Measurements from ENCODE around the gene COL10A1.
"Not testable (repeated sequence)": the region's sequence is repeated elsewhere in the genome, so short reads cannot be mapped to it uniquely, and the experiment has no call there.

COL10A1 gene

GRCh38 chr6:116099036-116099435 lies 26.9 kb downstream of the COL10A1 start:
- Histone ChIP-seq H3F3A (ENCODE audit: insufficient read depth, low read length) (no peaks in the 10 kb centered on the region; the same call in 1 of the 2 replicates), H2AFZ (ENCODE audit: low read length) (no peak overlapping the region), H3K9me2 (ENCODE audit: low read depth, low read length) (no peaks in the 10 kb centered on the region), H3K36me3 (ENCODE audit: insufficient read depth, low read length) (no peaks in the 10 kb centered on the region), H3K9ac (ENCODE audit: low read length) (no peak overlapping the region), H4K20me1 (ENCODE audit: insufficient read depth, low read length) (no peaks in the 10 kb centered on the region), H3K79me2 (ENCODE audit: insufficient read depth, low read length) (no peaks in the 10 kb centered on the region), H3K4me2 (ENCODE audit: low read length) (no peak overlapping the region), H3K9me3 (ENCODE audit: low read length) (no peaks in the 10 kb centered on the region; the same call in 1 of the 2 replicates), H3K4me3 (ENCODE audit: low read depth, low read length, poor library complexity, severe bottlenecking) (no peak overlapping the region), H3K4me1 (ENCODE audit: insufficient read depth, low read length, severe bottlenecking) (peaks cover 31% of the 10 kb centered on the region), H3K27ac (ENCODE audit: low read depth, low read length, poor library complexity, severe bottlenecking) (no peak overlapping the region), H3K27me3 (ENCODE audit: insufficient read depth, low read length) (no peaks in the 10 kb centered on the region)
- TF ChIP-seq CTCF (IDR thresholded peaks at IDR 0.05; ENCODE audit: low read length) (no peak), EZH2 (IDR thresholded peaks at IDR 0.05; ENCODE audit: borderline replicate concordance, low read length) (no peak)

GRCh38 chr6:116096979-116097816 lies 28.7 kb downstream of the COL10A1 start:
- no peaks in the 10 kb centered on the region for H4K20me1 ChIP-seq (ENCODE audit: insufficient read depth, low read length)
- H3K36me3 ChIP-seq (ENCODE audit: insufficient read depth, low read length) = no peaks in the 10 kb centered on the region
- H3K27me3 ChIP-seq (ENCODE audit: insufficient read depth, low read length) = no peaks in the 10 kb centered on the region
- no peak overlapping the region for H3K27ac ChIP-seq (ENCODE audit: low read depth, low read length, poor library complexity, severe bottlenecking)
- no peaks in the 10 kb centered on the region; the same call in 1 of the 2 replicates for H3F3A ChIP-seq (ENCODE audit: insufficient read depth, low read length)
- H3K4me1 ChIP-seq (ENCODE audit: insufficient read depth, low read length, severe bottlenecking) = peaks cover 17% of the 10 kb centered on the region
- H2AFZ ChIP-seq (ENCODE audit: low read length) = no peak overlapping the region
- H3K9me3 ChIP-seq (ENCODE audit: low read length) = no peaks in the 10 kb centered on the region; the same call in 1 of the 2 replicates
- no peaks in the 10 kb centered on the region for H3K9me2 ChIP-seq (ENCODE audit: low read depth, low read length)
- H3K4me3 ChIP-seq (ENCODE audit: low read depth, low read length, poor library complexity, severe bottlenecking) = no peak overlapping the region
- TF ChIP-seq CTCF (IDR thresholded peaks at IDR 0.05; ENCODE audit: low read length) (peak; percentile 36), EZH2 (IDR thresholded peaks at IDR 0.05; ENCODE audit: borderline replicate concordance, low read length) (no peak)
- no peak overlapping the region for H3K9ac ChIP-seq (ENCODE audit: low read length)
- no peak overlapping the region for H3K4me2 ChIP-seq (ENCODE audit: low read length)
- H3K79me2 ChIP-seq (ENCODE audit: insufficient read depth, low read length) = no peaks in the 10 kb centered on the region

GRCh38 chr6:116096048-116096759 lies 29.7 kb downstream of the COL10A1 start:
- H3F3A ChIP-seq (ENCODE audit: insufficient read depth, low read length); H3K4me2 ChIP-seq (ENCODE audit: low read length); H3K4me1 ChIP-seq (ENCODE audit: insufficient read depth, low read length, severe bottlenecking); H3K79me2 ChIP-seq (ENCODE audit: insufficient read depth, low read length); H3K27me3 ChIP-seq (ENCODE audit: insufficient read depth, low read length); H3K27ac ChIP-seq (ENCODE audit: low read depth, low read length, poor library complexity, severe bottlenecking); H3K9me2 ChIP-seq (ENCODE audit: low read depth, low read length); H4K20me1 ChIP-seq (ENCODE audit: insufficient read depth, low read length); H2AFZ ChIP-seq (ENCODE audit: low read length); H3K4me3 ChIP-seq (ENCODE audit: low read depth, low read length, poor library complexity, severe bottlenecking); H3K36me3 ChIP-seq (ENCODE audit: insufficient read depth, low read length); H3K9ac ChIP-seq (ENCODE audit: low read length); H3K9me3 ChIP-seq (ENCODE audit: low read length): not testable (repeated sequence)
